Epithelial cell of esophagus (primary cell): ENCODE results near the gene SLC35A5.

Source experiments
- DNase-seq: peaks from one replicate; pipeline ENCODE4 v3.0.0; 2010; ENCODE audit warnings: low read depth
- H3K4me3 ChIP-seq: 2 replicates; pipeline ENCODE4 v1.5.1; 2011; ENCODE audit warnings: mild to moderate bottlenecking, low read length, control low read depth
- CTCF ChIP-seq: IDR thresholded peaks from 2 replicates; pipeline ENCODE4 v1.5.1; 2011; ENCODE audit warnings: low read depth, mild to moderate bottlenecking, low read length, control low read depth, inconsistent platforms; ENCODE audit not compliant: insufficient read depth; ENCODE audit errors: missing control alignments

The SLC35A5 gene

GRCh38 chr3:112623717-112624116, 61.9 kb downstream of the SLC35A5 start:
- TF ChIP-seq CTCF, result no peak
- peak; percentile 80 for DNase-seq
- H3K4me3 ChIP-seq, result no peak overlapping the region

GRCh38 chr3:112627419-112627818, 65.6 kb downstream of the SLC35A5 start:
- H3K4me3 ChIP-seq, result no peak overlapping the region
- TF ChIP-seq CTCF, result no peak
- no peak for DNase-seq

GRCh38 chr3:112627919-112628466, 66.1 kb downstream of the SLC35A5 start:
- TF ChIP-seq CTCF, result no peak
- no peak for DNase-seq
- no peak overlapping the region for H3K4me3 ChIP-seq

GRCh38 chr3:112629425-112629824, 67.6 kb downstream of the SLC35A5 start:
- no peak overlapping the region for H3K4me3 ChIP-seq
- DNase-seq, result peak; percentile 87
- TF ChIP-seq CTCF, result no peak

- no peak for DNase-seq
- H3K4me3 ChIP-seq, result no peak overlapping the region
- no peak for TF ChIP-seq CTCF
These were observed 69.4 kb downstream of the SLC35A5 start for GRCh38 chr3:112631257-112631656.

- no peak overlapping the region for H3K4me3 ChIP-seq
- DNase-seq, result no peak
- TF ChIP-seq CTCF, result no peak
These were observed 70.8 kb downstream of the SLC35A5 start for GRCh38 chr3:112632596-112632995.

GRCh38 chr3:112633191-112633590, 71.3 kb downstream of the SLC35A5 start:
- no peak for TF ChIP-seq CTCF
- no peak overlapping the region for H3K4me3 ChIP-seq
- no peak for DNase-seq
